ENCODE data around the gene VDAC1. TPM values are rescaled to one million over a fixed set of nuclear protein-coding genes. Genes with fewer than 3 reads are reported as not detected.

VDAC1 gene
- total and polyA plus RNA-seq, 2 experiments from 2014 or later: 216 to 282 TPM

GRCh38 chr5:134018154-134018985 lies 13.6 kb upstream of the VDAC1 start:
- Histone ChIP-seq H3K27me3 (no peaks in the 10 kb centered on the region), H3K4me2 (peak overlapping the region; percentile 2), H3K9me2 (replicated peaks; ENCODE audit: insufficient read depth) (no peaks in the 10 kb centered on the region), H4K20me1 (ENCODE audit: insufficient read depth, poor library complexity, severe bottlenecking) (no peaks in the 10 kb centered on the region), H3K4me3 (no peak overlapping the region), H3K4me1 (ENCODE audit: insufficient read depth) (peaks cover 20% of the 10 kb centered on the region), H2AFZ (no peak overlapping the region), H3K79me2 (no peaks in the 10 kb centered on the region), H3K9me3 (ENCODE audit: low read depth) (no peaks in the 10 kb centered on the region), H3K36me3 (replicated peaks; ENCODE audit: insufficient read depth, low read depth) (no peaks in the 10 kb centered on the region), H3K27ac (peak overlapping the region; percentile 97)
- no peak for TF ChIP-seq EZH2 (IDR thresholded peaks at IDR 0.05; ENCODE audit: borderline replicate concordance)
- no peak for TF ChIP-seq EZH2phosphoT487 (IDR thresholded peaks at IDR 0.05; ENCODE audit: low read depth, severe bottlenecking, unreplicated experiment)
- TF ChIP-seq CTCF (IDR thresholded peaks at IDR 0.05; ENCODE audit: poor library complexity): no peak
- WGBS (ENCODE audit: low lambda C conversion rate, missing lambda C conversion rate): 61% methylated on average over 9 of the region's 9 CpGs
- peak; percentile 84 for DNase-seq (ENCODE audit: low spot score)

GRCh38 chr5:134008266-134008749 lies 3.5 kb upstream of the VDAC1 start:
- Histone ChIP-seq H3K4me3 (no peak overlapping the region), H3K9me3 (ENCODE audit: low read depth) (no peaks in the 10 kb centered on the region), H3K27ac (no peak overlapping the region), H2AFZ (no peak overlapping the region), H3K36me3 (replicated peaks; ENCODE audit: insufficient read depth, low read depth) (no peaks in the 10 kb centered on the region), H3K27me3 (no peaks in the 10 kb centered on the region), H3K4me1 (ENCODE audit: insufficient read depth) (peaks cover 11% of the 10 kb centered on the region), H4K20me1 (ENCODE audit: insufficient read depth, poor library complexity, severe bottlenecking) (peaks cover 4% of the 10 kb centered on the region), H3K4me2 (no peak overlapping the region), H3K79me2 (peaks cover 30% of the 10 kb centered on the region), H3K9me2 (replicated peaks; ENCODE audit: insufficient read depth) (no peaks in the 10 kb centered on the region)
- TF ChIP-seq EZH2phosphoT487 (IDR thresholded peaks at IDR 0.05; ENCODE audit: low read depth, severe bottlenecking, unreplicated experiment) (no peak), CTCF (IDR thresholded peaks at IDR 0.05; ENCODE audit: poor library complexity) (no peak), EZH2 (IDR thresholded peaks at IDR 0.05; ENCODE audit: borderline replicate concordance) (no peak)
- DNase-seq (ENCODE audit: low spot score): no peak
- WGBS (ENCODE audit: low lambda C conversion rate, missing lambda C conversion rate): 77% methylated on average over 2 of the region's 2 CpGs

DNA sequence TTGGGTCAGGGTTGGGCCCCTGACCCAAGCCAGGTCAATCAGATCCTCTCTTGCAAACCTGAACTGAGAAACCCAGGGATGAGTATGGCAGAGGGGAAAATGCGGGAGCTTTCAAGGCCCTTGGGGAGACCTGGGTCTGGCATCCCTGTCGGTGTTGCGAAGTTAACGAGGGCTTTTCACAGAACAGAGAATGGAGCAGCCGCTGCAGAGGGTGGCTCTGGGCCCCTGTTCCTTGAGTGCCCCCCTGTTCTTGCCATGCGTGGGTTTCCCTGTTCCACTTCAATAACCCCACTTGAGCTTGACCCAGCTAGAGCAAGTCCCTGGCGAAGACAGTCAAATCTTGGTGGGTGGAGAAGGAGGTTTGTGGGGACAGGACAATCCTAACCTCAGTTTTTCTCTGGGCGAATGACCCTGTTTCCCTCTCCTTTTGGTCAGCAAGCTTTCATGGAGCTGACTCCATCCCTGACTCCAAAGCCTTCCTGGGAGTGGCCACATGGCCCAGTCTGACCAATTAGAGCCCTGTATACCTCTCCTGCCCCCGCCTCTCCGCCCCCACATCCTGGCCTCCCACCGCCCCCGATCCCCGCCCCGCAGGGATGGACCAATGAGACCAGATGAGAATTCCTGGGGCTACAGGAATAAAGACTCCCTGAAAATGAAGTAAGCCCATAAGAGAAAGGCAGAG lies 2.9 kb upstream of the VDAC1 start:
- DNase-seq (ENCODE audit: low spot score): no peak
- Histone ChIP-seq H3K27me3 (no peaks in the 10 kb centered on the region), H4K20me1 (ENCODE audit: insufficient read depth, poor library complexity, severe bottlenecking) (peaks cover 10% of the 10 kb centered on the region), H3K4me2 (no peak overlapping the region), H2AFZ (no peak overlapping the region), H3K9me2 (replicated peaks; ENCODE audit: insufficient read depth) (no peaks in the 10 kb centered on the region), H3K4me3 (no peak overlapping the region), H3K9me3 (ENCODE audit: low read depth) (no peaks in the 10 kb centered on the region), H3K27ac (no peak overlapping the region), H3K4me1 (ENCODE audit: insufficient read depth) (peaks cover 17% of the 10 kb centered on the region), H3K79me2 (peaks cover 36% of the 10 kb centered on the region), H3K36me3 (replicated peaks; ENCODE audit: insufficient read depth, low read depth) (no peaks in the 10 kb centered on the region)
- no peak for TF ChIP-seq EZH2phosphoT487 (IDR thresholded peaks at IDR 0.05; ENCODE audit: low read depth, severe bottlenecking, unreplicated experiment)
- no peak for TF ChIP-seq EZH2 (IDR thresholded peaks at IDR 0.05; ENCODE audit: borderline replicate concordance)
- TF ChIP-seq CTCF (IDR thresholded peaks at IDR 0.05; ENCODE audit: poor library complexity): no peak
- WGBS (ENCODE audit: low lambda C conversion rate, missing lambda C conversion rate): 68% methylated on average over 14 of the region's 14 CpGs
